Loucy (cell line): Measurements from ENCODE around the gene LRBA.
"Not testable (repeated sequence)": the region's sequence is repeated elsewhere in the genome, so short reads cannot be mapped to it uniquely, and the experiment has no call there.

Experiments
- H2AFZ ChIP-seq: fragments of 200-600 bp; sonication (generic); 2 replicates; pipeline ENCODE4 v1.6.0; 2016; ENCODE audit warnings: antibody characterized with exemption, mild to moderate bottlenecking, low read length, moderate library complexity
- H3F3A ChIP-seq: fragments of 200-600 bp; 2 replicates; pipeline ENCODE4 v1.6.0; 2016; ENCODE audit warnings: antibody characterized with exemption, low read depth, mild to moderate bottlenecking
- H3K27me3 ChIP-seq: fragments of 200-600 bp; sonication (generic); 2 replicates; pipeline ENCODE4 v1.6.1; 2014; ENCODE audit warnings: low read length, mild to moderate bottlenecking; ENCODE audit not compliant: insufficient read depth, poor library complexity, severe bottlenecking
- H3K36me3 ChIP-seq: fragments of 200-600 bp; sonication (generic); 2 replicates; pipeline ENCODE4 v1.6.1; 2016; ENCODE audit warnings: low read length; ENCODE audit not compliant: insufficient read depth
- H3K4me1 ChIP-seq: fragments of 200-600 bp; sonication (generic); 2 replicates; pipeline ENCODE4 v1.5.1; 2014; ENCODE audit warnings: low read length, mild to moderate bottlenecking; ENCODE audit not compliant: insufficient read depth, poor library complexity, severe bottlenecking
- H3K4me2 ChIP-seq: fragments of 200-600 bp; sonication (generic); 2 replicates; pipeline ENCODE4 v1.6.0; 2014; ENCODE audit warnings: antibody characterized with exemption, low read length, low read depth, mild to moderate bottlenecking; ENCODE audit not compliant: poor library complexity, severe bottlenecking
- H3K4me3 ChIP-seq: fragments of 200-600 bp; sonication (generic); 2 replicates; pipeline ENCODE4 v1.5.1; 2014; ENCODE audit warnings: low read length, mild to moderate bottlenecking, mixed read lengths; ENCODE audit not compliant: poor library complexity, severe bottlenecking
- H3K79me2 ChIP-seq: fragments of 200-600 bp; sonication (generic); 2 replicates; pipeline ENCODE4 v1.6.1; 2014; ENCODE audit warnings: low read length; ENCODE audit not compliant: insufficient read depth
- H3K9ac ChIP-seq: fragments of 200-600 bp; sonication (generic); 2 replicates; pipeline ENCODE4 v1.6.0; 2014; ENCODE audit warnings: mild to moderate bottlenecking, low read depth, low read length, moderate library complexity; ENCODE audit not compliant: poor library complexity, severe bottlenecking
- H3K9me2 ChIP-seq: fragments of 200-600 bp; sonication (generic); replicated peaks from 2 replicates; pipeline ENCODE4 v1.6.1; 2016; ENCODE audit warnings: low read depth, low read length, mixed read lengths
- H3K9me3 ChIP-seq: fragments of 200-600 bp; sonication (generic); 2 replicates; pipeline ENCODE4 v1.6.1; 2014; ENCODE audit warnings: mild to moderate bottlenecking, antibody characterized with exemption, low read length, low read depth; ENCODE audit not compliant: insufficient read depth
- H4K20me1 ChIP-seq: fragments of 200-600 bp; sonication (generic); 2 replicates; pipeline ENCODE4 v1.6.0; 2014; ENCODE audit warnings: antibody characterized with exemption, low read length, mild to moderate bottlenecking; ENCODE audit not compliant: insufficient read depth, poor library complexity, severe bottlenecking
- CTCF ChIP-seq: fragments of 200-600 bp; sonication (generic); conservative IDR thresholded peaks from 2 replicates; pipeline ENCODE4 v1.5.1; 2014; ENCODE audit warnings: mild to moderate bottlenecking, antibody characterized with exemption, low read length
- EZH2phosphoT487 ChIP-seq: fragments of 200-600 bp; IDR thresholded peaks from 2 replicates; pipeline ENCODE4 v1.6.1; 2018; ENCODE audit warnings: antibody characterized with exemption, mild to moderate bottlenecking, moderate library complexity, borderline replicate concordance

LRBA gene

GRCh38 chr4:150971901-150972300 is 43.2 kb downstream of the LRBA start:
- no peaks in the 10 kb centered on the region for H3K36me3 ChIP-seq
- H4K20me1 ChIP-seq = peaks cover 14% of the 10 kb centered on the region
- peak overlapping the region; percentile 50 for H3K4me2 ChIP-seq
- no peaks in the 10 kb centered on the region for H3F3A ChIP-seq
- no peak overlapping the region for H2AFZ ChIP-seq
- peaks cover 83% of the 10 kb centered on the region for H3K79me2 ChIP-seq
- no peaks in the 10 kb centered on the region for H3K9me3 ChIP-seq
- H3K4me1 ChIP-seq = peaks cover 29% of the 10 kb centered on the region
- H3K9me2 ChIP-seq = no peaks in the 10 kb centered on the region
- TF ChIP-seq EZH2phosphoT487 = no peak
- TF ChIP-seq CTCF = peak; percentile 40
- H3K27me3 ChIP-seq = no peaks in the 10 kb centered on the region
- H3K4me3 ChIP-seq = no peak overlapping the region
- H3K9ac ChIP-seq = no peak overlapping the region

- peaks cover 90% of the 10 kb centered on the region for H3K79me2 ChIP-seq
- no peaks in the 10 kb centered on the region for H3K9me2 ChIP-seq
- TF ChIP-seq EZH2phosphoT487 (no peak), CTCF (no peak)
Measured at GRCh38 chr4:150970685-150971151, 44.4 kb downstream of the LRBA start.

GRCh38 chr4:150964754-150965153 is 50.3 kb downstream of the LRBA start:
- Histone ChIP-seq H3K79me2 (peaks cover 45% of the 10 kb centered on the region), H2AFZ (no peak overlapping the region), H4K20me1 (peaks cover 3% of the 10 kb centered on the region), H3F3A (no peaks in the 10 kb centered on the region), H3K4me3 (no peak overlapping the region), H3K36me3 (no peaks in the 10 kb centered on the region), H3K9me2 (no peaks in the 10 kb centered on the region), H3K9me3 (no peaks in the 10 kb centered on the region), H3K4me1 (no peaks in the 10 kb centered on the region), H3K9ac (no peak overlapping the region), H3K4me2 (no peak overlapping the region), H3K27me3 (no peaks in the 10 kb centered on the region)
- TF ChIP-seq CTCF (no peak), EZH2phosphoT487 (no peak)

More at GRCh38 chr4:150970685-150971151, 44.4 kb downstream of the LRBA start:
- no peak overlapping the region for H3K4me3 ChIP-seq
- no peaks in the 10 kb centered on the region for H3K36me3 ChIP-seq
- no peaks in the 10 kb centered on the region for H3K27me3 ChIP-seq
- H2AFZ ChIP-seq = no peak overlapping the region
- H4K20me1 ChIP-seq = peaks cover 14% of the 10 kb centered on the region
- H3F3A ChIP-seq = no peaks in the 10 kb centered on the region
- H3K9ac ChIP-seq = no peak overlapping the region
- no peaks in the 10 kb centered on the region for H3K9me3 ChIP-seq
- H3K4me2 ChIP-seq = no peak overlapping the region
- peaks cover 29% of the 10 kb centered on the region for H3K4me1 ChIP-seq

- H3K4me1 ChIP-seq, H3K4me2 ChIP-seq, H3K9ac ChIP-seq, H3K27me3 ChIP-seq, H3K9me3 ChIP-seq, H3K36me3 ChIP-seq, H3K4me3 ChIP-seq, H3F3A ChIP-seq, H4K20me1 ChIP-seq, H3K9me2 ChIP-seq, H2AFZ ChIP-seq: not testable (repeated sequence)
- H3K79me2 ChIP-seq = peaks cover 36% of the 10 kb centered on the region
Measured at GRCh38 chr4:150963602-150964345, 51.3 kb downstream of the LRBA start.
